ENCODE results near the gene EEF2K. TPM values are rescaled to one million over a fixed set of nuclear protein-coding genes. Genes with fewer than 3 reads are reported as not detected.

Gene EEF2K
- total RNA-seq, 2 donors from 2014 or later, result 33.6 to 45.7 TPM

GRCh38 chr16:22272870-22273650 is 67.0 kb downstream of the EEF2K start:
- intact Hi-C loops (cut with DNase I), result loop anchor here in 1 of 2 donors (10.0 kb wide), 1 partner anchor 58 kb away; no protein-coding TSS in a partner anchor
- DNase-seq (ENCODE audit: low spot score), result no peak

- intact Hi-C loops (cut with DNase I), result loop anchor here in 1 of 2 donors (10.0 kb wide), 1 partner anchor 60 kb away; no protein-coding TSS in a partner anchor
- no peak for DNase-seq (ENCODE audit: low spot score)
Measured at GRCh38 chr16:22274916-22275315, 68.8 kb downstream of the EEF2K start.

- no peak for DNase-seq (ENCODE audit: low spot score)
- intact Hi-C loops (cut with DNase I), result loop anchor here in 1 of 2 donors (10.0 kb wide), 1 partner anchor 64 kb away; no protein-coding TSS in a partner anchor
Measured at GRCh38 chr16:22278441-22279230, 72.6 kb downstream of the EEF2K start.

GRCh38 chr16:22282254-22282892 is 76.3 kb downstream of the EEF2K start:
- intact Hi-C loops (cut with DNase I), result no loop called here
- no peak for DNase-seq (ENCODE audit: low spot score)

GRCh38 chr16:22284637-22285036 is 78.6 kb downstream of the EEF2K start:
- no peak for DNase-seq (ENCODE audit: low spot score)
- intact Hi-C loops (cut with DNase I), result no loop called here

- no peak for DNase-seq (ENCODE audit: low spot score)
- intact Hi-C loops (cut with DNase I), result no loop called here
Measured at GRCh38 chr16:22285080-22285479, 79.0 kb downstream of the EEF2K start.

- DNase-seq (ENCODE audit: low spot score), result no peak
- intact Hi-C loops (cut with DNase I), result loop anchor here (5.0 to 10.0 kb wide), 2 partner anchors 84 to 296 kb away; partner anchors contain the start of gene EEF2K (in 1 of the 2)
Measured at GRCh38 chr16:22291020-22291419, 84.9 kb downstream of the EEF2K start.

GRCh38 chr16:22291860-22292318 is 85.8 kb downstream of the EEF2K start:
- no peak for DNase-seq (ENCODE audit: low spot score)
- intact Hi-C loops (cut with DNase I), result loop anchor here (5.0 to 10.0 kb wide), 2 partner anchors 85 to 297 kb away; partner anchors contain the start of gene EEF2K (in 1 of the 2)

GRCh38 chr16:22292320-22292719 is 86.2 kb downstream of the EEF2K start:
- intact Hi-C loops (cut with DNase I), result loop anchor here (5.0 to 10.0 kb wide), 2 partner anchors 85 to 298 kb away; partner anchors contain the start of gene EEF2K (in 1 of the 2)
- DNase-seq (ENCODE audit: low spot score), result no peak

- intact Hi-C loops (cut with DNase I), result loop anchor here (5.0 to 10.0 kb wide), 2 partner anchors 86 to 299 kb away; partner anchors contain the start of gene EEF2K (in 1 of the 2)
- DNase-seq (ENCODE audit: low spot score), result no peak
Measured at GRCh38 chr16:22293137-22294106, 87.3 kb downstream of the EEF2K start.

GRCh38 chr16:22296225-22297113 is 90.4 kb downstream of the EEF2K start:
- intact Hi-C loops (cut with DNase I), result loop anchor here in 1 of 2 donors (2.0 to 10.0 kb wide), 2 partner anchors 98 to 302 kb away; no protein-coding TSS in a partner anchor
- no peak for DNase-seq (ENCODE audit: low spot score)

GRCh38 chr16:22297114-22297870 is 91.2 kb downstream of the EEF2K start, which contains the start of gene POLR3E:
Gene POLR3E, plus strand, starts transcription at chr16:22297409. Its CDS starts 5,560 bp downstream, at chr16:22302969.
- intact Hi-C loops (cut with DNase I), result loop anchor here in 1 of 2 donors (2.0 to 10.0 kb wide), 2 partner anchors 98 to 302 kb away; no protein-coding TSS in a partner anchor
- peak; percentile 100 for DNase-seq (ENCODE audit: low spot score)

GRCh38 chr16:22297871-22298733 is 92.0 kb downstream of the EEF2K start:
- intact Hi-C loops (cut with DNase I), result loop anchor here in 1 of 2 donors (2.0 to 10.0 kb wide), 2 partner anchors 99 to 303 kb away; no protein-coding TSS in a partner anchor
- DNase-seq (ENCODE audit: low spot score), result no peak

GRCh38 chr16:22299036-22299435 is 93.0 kb downstream of the EEF2K start:
- no peak for DNase-seq (ENCODE audit: low spot score)
- intact Hi-C loops (cut with DNase I), result loop anchor here in 1 of 2 donors (10.0 kb wide), 1 partner anchor 304 kb away; no protein-coding TSS in a partner anchor

Measured in posterior vena cava (tissue), 2 donors.